ENCODE data around the gene PLCB4.

PLCB4 gene

DNA sequence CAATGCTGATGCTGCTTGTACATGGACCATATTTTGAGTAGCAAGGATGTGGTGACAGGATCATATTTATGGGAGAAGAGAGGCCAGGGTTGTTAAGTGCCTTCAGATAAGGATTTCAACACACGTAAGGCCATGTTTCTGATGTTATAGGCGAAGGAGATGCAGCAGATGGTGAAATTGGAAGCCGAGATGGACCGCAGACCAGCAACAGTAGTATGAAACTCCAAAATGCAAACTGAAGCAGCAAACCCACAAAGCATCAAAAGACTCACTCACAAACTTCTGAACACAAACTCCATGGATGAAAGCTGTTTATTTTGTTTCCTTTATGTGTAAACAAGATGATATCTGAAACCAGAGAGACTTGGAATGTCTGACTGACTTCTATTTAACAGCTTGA lies 409.9 kb downstream of the PLCB4 start:
- DNase-seq (ENCODE audit: insufficient read length, low spot score) (no peak), FAIRE-seq (no peak)
- no peak for TF ChIP-seq POLR2A (IDR thresholded peaks at IDR 0.05; ENCODE audit: low read depth, low read length)

DNA sequence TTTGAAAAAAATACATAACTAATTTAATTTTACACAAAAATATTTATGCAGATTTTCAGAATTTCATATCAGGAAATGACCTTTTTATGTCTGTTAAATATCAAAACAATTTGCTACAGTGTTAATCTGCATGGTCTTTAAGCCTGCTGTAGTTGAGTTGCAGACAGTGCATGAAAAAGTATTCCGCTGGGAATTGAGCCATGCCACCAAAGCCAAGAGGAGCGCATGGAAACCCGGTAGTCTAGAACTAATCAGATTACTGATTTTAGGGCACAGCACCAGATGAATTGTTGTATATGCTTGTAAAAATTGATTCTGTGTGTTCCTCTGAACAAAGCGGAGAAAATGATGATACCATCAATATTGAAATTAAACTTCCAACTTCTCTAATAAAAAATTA lies 411.2 kb downstream of the PLCB4 start:
- DNase-seq (ENCODE audit: insufficient read length, low spot score) = no peak
- FAIRE-seq = no peak
- TF ChIP-seq POLR2A (IDR thresholded peaks at IDR 0.05; ENCODE audit: low read depth, low read length) = no peak

DNA sequence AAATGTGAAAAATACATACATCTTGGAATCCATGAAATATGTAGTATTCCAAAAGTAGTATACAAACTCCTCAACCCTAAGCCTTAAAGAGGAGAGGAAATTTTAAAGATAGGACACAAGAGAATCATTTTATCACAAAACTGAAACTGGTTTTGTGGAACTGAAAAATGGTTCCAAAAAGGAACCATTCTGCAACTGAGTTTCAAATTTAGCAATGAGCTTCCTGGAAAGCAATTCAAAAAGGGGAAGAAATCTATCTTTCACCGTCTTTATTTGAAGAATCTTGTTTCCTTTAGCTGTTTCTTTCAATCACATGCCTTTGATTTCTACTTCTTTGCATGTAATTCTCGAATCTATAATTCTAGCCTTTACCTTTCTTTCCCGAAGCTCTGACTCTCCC lies 413.3 kb downstream of the PLCB4 start:
- no peak for DNase-seq (ENCODE audit: insufficient read length, low spot score)
- FAIRE-seq = no peak
- TF ChIP-seq POLR2A (IDR thresholded peaks at IDR 0.05; ENCODE audit: low read depth, low read length) = no peak

DNA sequence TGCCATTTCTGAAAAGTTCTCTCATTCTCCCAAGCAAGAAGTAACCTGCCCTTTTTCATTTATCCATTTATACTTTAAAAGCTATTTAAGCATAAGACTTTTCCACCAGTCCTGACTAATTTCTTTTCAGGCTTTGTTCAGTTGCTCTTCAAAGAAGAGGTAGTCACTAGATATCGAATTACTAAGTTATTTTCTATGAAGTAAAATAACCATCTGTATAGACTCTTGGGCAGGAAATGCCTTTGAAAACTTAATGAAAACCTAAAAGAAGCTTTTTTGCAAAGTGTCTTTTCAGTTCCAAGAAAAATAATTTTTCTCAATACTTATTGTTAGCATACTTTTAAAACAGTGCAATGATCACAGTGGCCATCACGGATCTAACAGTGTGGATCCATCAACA lies 414.2 kb downstream of the PLCB4 start:
- no peak for DNase-seq (ENCODE audit: insufficient read length, low spot score)
- TF ChIP-seq POLR2A (IDR thresholded peaks at IDR 0.05; ENCODE audit: low read depth, low read length) = no peak
- no peak for FAIRE-seq

DNA sequence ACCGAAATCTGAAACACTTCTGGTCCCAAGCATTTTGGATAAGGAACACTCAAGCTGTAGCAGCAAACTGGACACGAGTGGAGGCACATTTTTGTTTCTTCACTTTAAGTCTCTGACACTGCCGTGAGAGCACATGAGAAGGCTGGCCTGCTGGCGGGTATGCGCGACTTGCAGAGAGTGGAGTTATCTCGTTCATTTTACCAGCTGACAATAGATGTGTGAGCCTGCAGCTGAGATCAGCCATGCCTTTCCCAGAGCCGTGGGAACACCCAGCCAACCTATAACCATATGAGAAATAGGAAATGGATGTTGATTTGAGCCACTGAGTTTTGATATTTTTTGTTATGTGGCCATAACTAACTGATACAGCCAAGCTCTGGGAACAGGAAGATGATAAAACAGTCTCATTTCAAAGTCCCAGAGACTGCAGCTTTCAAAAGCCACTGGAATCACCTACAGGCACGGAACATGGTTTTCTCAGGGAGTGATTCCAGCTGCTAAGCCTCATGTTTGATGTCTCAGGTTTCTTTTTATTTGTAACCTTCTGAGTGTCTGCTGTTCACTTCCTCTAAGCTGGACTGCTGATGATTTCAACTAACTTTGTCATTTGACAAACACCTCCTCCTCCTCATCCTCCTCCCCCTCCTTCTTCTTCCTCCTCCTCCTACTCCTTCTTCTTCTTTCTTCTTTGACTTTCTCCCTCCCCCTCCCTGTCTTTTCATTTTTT lies 416.9 kb downstream of the PLCB4 start:
- DNase-seq (ENCODE audit: insufficient read length, low spot score) = no peak
- no peak for FAIRE-seq
- TF ChIP-seq POLR2A (IDR thresholded peaks at IDR 0.05; ENCODE audit: low read depth, low read length) = no peak

DNA sequence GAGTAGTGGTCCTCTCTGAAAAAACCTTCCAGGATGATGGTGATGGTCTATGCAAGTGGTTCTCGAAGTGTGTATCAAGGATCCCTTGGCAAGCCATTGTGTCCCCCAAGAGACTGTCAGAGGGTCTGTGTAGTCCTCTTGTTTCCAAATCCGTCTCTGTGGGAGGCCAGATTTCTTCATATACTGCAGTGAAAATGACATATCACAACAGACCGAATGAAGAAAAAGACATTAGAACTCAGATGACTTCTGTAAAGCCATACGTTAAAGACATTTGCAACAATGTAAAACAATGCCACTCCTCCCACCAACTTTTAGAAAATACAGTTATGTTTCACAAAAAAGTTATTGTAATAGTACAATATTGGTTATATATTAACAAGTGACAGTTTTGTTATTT lies 418.3 kb downstream of the PLCB4 start:
- DNase-seq (ENCODE audit: insufficient read length, low spot score) = no peak

DNA sequence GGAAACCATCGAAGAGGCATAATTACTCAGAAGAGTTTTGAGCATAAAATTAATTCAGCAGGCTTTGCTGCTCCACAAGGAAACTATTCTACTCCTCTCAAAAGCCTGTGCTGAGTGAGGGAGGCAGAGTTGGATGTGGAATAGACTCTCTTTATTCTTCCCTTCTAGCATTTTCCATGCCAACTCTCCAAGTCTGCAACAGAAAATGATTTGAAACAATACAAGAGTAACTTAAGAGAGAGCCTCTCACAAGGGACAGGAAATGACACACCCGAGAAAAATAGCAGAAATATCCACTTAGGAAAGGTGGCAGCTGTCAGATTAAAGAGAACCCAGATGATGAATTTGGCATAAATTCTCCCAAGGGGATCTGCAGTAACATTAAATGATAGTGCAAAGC lies 419.2 kb downstream of the PLCB4 start:
- TF ChIP-seq POLR2A (IDR thresholded peaks at IDR 0.05; ENCODE audit: low read depth, low read length) = no peak
- no peak for FAIRE-seq
- DNase-seq (ENCODE audit: insufficient read length, low spot score) = no peak

More for the DNA sequence above, 418.3 kb downstream of the PLCB4 start:
- FAIRE-seq = no peak
- no peak for TF ChIP-seq POLR2A (IDR thresholded peaks at IDR 0.05; ENCODE audit: low read depth, low read length)

DNA sequence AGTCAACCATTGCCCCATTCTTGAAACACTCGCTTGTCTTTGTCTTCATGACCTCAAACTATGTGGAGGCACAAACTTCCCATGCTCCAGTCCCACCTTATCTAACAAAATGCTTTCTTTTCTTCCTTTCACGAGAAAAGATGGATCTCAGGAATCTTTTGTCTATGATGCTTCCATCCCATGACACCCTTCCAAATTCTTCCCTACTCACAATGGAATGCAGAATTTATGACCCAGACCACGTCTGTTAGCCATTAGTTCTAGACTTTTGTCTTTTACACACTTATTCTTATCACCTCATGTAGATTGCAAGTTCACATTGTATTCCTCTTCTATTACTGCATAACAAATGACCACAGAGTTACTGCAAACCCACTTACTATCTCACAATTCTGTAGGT lies 421.3 kb downstream of the PLCB4 start:
- no peak for FAIRE-seq
- no peak for DNase-seq (ENCODE audit: insufficient read length, low spot score)
- no peak for TF ChIP-seq POLR2A (IDR thresholded peaks at IDR 0.05; ENCODE audit: low read depth, low read length)

DNA sequence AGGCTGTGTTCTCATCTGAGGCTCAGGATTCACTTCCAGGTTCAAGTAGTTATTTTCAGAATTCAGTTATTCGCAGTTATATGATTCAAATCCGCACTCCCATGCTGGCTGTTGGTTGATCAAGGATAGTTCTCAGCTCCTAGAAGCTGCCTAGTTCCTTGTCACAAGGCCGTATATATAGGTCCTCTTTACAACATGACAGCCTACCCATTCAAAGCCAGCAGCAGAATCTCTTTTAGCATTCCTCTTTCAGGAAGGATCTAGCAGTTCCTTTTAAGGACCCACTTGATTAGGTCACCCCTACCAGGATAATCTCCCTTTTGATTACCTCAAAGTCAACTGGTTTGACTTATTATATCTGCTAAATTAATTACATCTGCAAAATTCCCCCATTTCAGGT lies 421.7 kb downstream of the PLCB4 start:
- no peak for DNase-seq (ENCODE audit: insufficient read length, low spot score)
- FAIRE-seq = no peak
- TF ChIP-seq POLR2A (IDR thresholded peaks at IDR 0.05; ENCODE audit: low read depth, low read length) = no peak

DNA sequence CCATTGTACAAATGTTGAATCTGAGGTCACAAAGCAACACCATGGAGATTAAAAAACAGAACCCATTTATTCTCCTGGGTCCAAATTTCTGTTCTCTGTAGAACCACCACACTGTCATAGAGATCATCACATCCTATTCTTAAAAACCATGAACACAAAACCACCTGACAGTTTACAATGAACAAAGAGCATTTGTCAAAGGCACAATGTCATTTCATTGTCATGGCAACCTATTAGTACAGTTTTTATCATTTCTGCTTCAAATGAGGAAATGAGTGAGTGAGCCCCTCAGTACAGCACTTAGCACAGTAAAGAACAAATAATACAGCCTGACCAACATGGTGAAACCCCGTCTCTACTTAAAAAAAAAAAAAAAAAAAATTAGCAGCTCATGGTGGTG lies 422.4 kb downstream of the PLCB4 start:
- no peak for TF ChIP-seq POLR2A (IDR thresholded peaks at IDR 0.05; ENCODE audit: low read depth, low read length)
- FAIRE-seq (no peak), DNase-seq (ENCODE audit: insufficient read length, low spot score) (no peak)

DNA sequence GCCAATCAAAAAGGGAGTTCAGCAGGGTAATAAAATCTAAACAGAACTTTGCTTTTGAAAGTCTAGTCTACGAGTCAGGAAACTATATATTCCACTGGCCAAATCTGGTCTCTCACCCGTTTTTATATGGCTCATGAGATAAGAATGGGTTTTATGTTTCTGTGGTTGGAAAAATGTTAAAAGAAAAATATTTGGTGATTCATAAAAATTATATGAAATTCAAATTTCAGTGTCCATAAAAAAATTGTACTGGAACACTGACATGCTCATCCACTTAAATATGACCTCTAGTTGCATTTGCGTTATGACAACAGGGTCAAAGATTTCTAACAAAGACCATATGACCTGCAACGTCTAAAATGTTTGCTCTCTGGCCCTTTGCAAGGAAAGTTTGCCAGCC lies 423.2 kb downstream of the PLCB4 start:
- DNase-seq (ENCODE audit: insufficient read length, low spot score) = no peak
- no peak for FAIRE-seq
- no peak for TF ChIP-seq POLR2A (IDR thresholded peaks at IDR 0.05; ENCODE audit: low read depth, low read length)

DNA sequence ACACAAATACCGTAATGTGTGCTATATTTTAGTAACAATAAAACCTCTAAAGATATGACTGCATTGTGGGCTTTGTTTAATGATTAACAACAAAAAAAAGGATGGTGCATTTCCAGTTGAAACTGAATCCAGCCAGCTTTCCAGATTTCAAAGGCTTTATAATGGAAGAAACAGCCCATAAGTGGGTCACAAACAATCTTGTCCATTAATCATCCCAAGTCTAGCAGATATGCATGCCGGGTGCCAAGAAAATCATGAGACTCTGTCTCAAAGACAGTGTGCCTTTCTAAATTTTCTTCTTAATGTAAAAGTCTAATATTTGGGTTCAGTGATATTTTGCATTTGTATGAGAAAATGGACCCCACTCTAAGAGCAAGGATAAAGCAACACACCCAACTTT lies 424.9 kb downstream of the PLCB4 start:
- FAIRE-seq (no peak), DNase-seq (ENCODE audit: insufficient read length, low spot score) (no peak)
- no peak for TF ChIP-seq POLR2A (IDR thresholded peaks at IDR 0.05; ENCODE audit: low read depth, low read length)

DNA sequence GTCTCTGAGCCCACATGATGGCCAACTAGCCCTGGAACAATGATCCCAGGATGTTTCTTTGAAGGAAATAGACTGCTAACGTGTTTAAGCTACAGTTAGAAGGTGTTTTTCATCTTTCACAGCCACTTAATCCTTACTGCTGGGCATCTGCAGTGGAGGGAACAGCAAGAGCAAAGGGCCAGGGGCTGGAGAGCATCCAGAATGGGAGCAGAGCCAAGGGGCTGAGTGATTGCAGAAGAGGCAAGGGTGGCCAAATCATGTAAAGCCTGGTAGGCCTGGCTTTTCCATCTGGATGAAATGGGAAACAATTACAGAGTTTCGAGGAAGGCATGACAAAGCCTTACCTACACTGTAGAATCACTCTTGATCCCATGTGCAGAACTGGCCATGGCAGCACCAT lies 426.8 kb downstream of the PLCB4 start:
- DNase-seq (ENCODE audit: insufficient read length, low spot score) = no peak
- TF ChIP-seq POLR2A (IDR thresholded peaks at IDR 0.05; ENCODE audit: low read depth, low read length) = no peak
- FAIRE-seq = no peak

DNA sequence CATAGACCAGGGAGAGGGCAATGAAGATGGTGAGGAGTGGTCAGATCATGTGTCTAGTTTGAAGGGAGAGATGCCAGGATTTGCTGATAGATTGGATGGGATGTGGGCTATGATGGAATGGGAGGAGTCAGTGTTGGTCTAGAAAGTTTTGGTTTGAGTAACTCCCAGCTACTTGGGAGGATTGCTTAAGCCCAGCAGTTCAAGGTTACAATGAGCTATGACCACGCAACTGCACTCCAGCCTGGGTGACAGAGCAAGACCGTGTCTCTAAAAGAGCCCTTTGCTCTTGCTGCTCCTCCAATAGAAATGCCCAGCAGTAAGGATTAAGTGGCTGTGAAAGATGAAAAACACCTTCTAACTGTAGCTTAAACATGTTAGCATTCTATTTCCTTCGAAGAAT lies 427.3 kb downstream of the PLCB4 start:
- FAIRE-seq = no peak
- no peak for TF ChIP-seq POLR2A (IDR thresholded peaks at IDR 0.05; ENCODE audit: low read depth, low read length)
- no peak for DNase-seq (ENCODE audit: insufficient read length, low spot score)

DNA sequence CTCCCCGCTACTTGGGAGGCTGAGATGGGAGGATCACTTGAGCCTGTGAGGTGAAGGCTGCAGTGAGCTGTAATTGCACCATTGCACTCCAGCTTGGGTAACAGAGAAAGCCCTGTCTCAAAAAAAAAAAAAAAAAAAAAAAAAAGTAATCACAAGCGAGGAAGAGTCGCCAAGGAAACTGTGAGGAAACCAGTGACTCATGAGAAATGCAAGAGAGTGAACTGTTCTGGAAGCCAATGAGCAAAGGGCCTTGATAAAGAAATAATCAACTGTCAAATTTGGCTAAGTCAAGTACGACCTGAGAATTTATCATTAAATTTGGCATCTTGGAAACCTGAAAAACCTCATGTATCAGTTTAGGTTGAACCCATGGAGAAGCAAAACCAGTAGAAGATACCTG lies 429.4 kb downstream of the PLCB4 start:
- DNase-seq (ENCODE audit: insufficient read length, low spot score) (no peak), FAIRE-seq (no peak)
- no peak for TF ChIP-seq POLR2A (IDR thresholded peaks at IDR 0.05; ENCODE audit: low read depth, low read length)
